Activated CD8-positive, alpha-beta T cell treated with anti-CD3 and anti-CD28 coated beads for 36 hours (primary cell): Measurements from ENCODE around the gene DAAM1. TPM values are rescaled to one million over a fixed set of nuclear protein-coding genes. Genes with fewer than 3 reads are reported as not detected.
A peak's percentile ranks its signal among the peaks of the same experiment; 100 is the strongest.

Experiments used
- ATAC-seq: fragments of 200-7000 bp; cut with Tn5 transposase; one replicate; pipeline ENCODE4 v1.10.0; 2021; ENCODE audit warnings: mild to moderate bottlenecking, moderate library complexity
- CTCF ChIA-PET: fragments of 350-600 bp; sonication (Branson Sonifier 250); formaldehyde crosslinking; loops from one replicate; lab custom pipeline; 2021; ENCODE audit warnings: antibody characterized with exemption; lab: Charles Lee
- POLR2A ChIA-PET: fragments of 350-600 bp; sonication (Branson Sonifier 250); formaldehyde crosslinking; loops from one replicate; lab custom pipeline; 2021; ENCODE audit warnings: antibody characterized with exemption; lab: Charles Lee
- DNase-seq: peaks from one replicate; pipeline ENCODE4 v3.0.0-alpha.2; 2020
- H3K27ac Mint-ChIP-seq: one replicate; pipeline ENCODE4 v1.8.0; 2021; ENCODE audit warnings: mild to moderate bottlenecking, mixed read lengths
- H3K27me3 Mint-ChIP-seq: one replicate; pipeline ENCODE4 v1.8.0; 2021; ENCODE audit warnings: mixed read lengths
- H3K36me3 Mint-ChIP-seq: one replicate; pipeline ENCODE4 v1.8.0; 2021; ENCODE audit warnings: low read depth, mixed read lengths
- H3K4me1 Mint-ChIP-seq: one replicate; pipeline ENCODE4 v1.8.0; 2021; ENCODE audit warnings: low read depth, mixed read lengths
- H3K4me3 Mint-ChIP-seq: one replicate; pipeline ENCODE4 v1.8.0; 2021; ENCODE audit warnings: mild to moderate bottlenecking, moderate library complexity, mixed read lengths
- H3K9me3 Mint-ChIP-seq: one replicate; pipeline ENCODE4 v1.8.0; 2021; ENCODE audit warnings: mixed read lengths
- intact Hi-C: fragments of 100-400 bp; cut with micrococcal nuclease; formaldehyde crosslinking; loops from one replicate; pipeline ENCODE4 v1.10.0; 2022
- total RNA-seq, 2 experiments: library from RNA; stranded (reverse); gene quantifications; one replicate each; pipeline ENCODE4 v1.2.3, GENCODE V29; 2021
- TF ChIP-seq, protein P1 (sequence below): fragments of 200-600 bp; IDR thresholded peaks from one replicate; pipeline ENCODE4 v1.8.0; 2022; ENCODE audit warnings: antibody characterized with exemption, mild to moderate bottlenecking

DAAM1 gene
- total RNA-seq, 2 experiments from 2014 or later: 7.2 to 9.9 TPM

GRCh38 chr14:59256331-59256730 lies 67.9 kb downstream of the DAAM1 start:
- Mint-ChIP-seq H3K9me3 (no peaks in the 10 kb centered on the region), H3K4me3 (no peak overlapping the region), H3K4me1 (no peaks in the 10 kb centered on the region), H3K36me3 (no peaks in the 10 kb centered on the region), H3K27me3 (no peaks in the 10 kb centered on the region), H3K27ac (no peak overlapping the region)
- DNase-seq (no peak), ATAC-seq (no peak)
- intact Hi-C loops: no loop called here
- CTCF ChIA-PET: interaction anchor here (1.1 kb wide), 1 partner anchor 10 kb away, joined by 3 read pairs; no protein-coding TSS in a partner anchor
- TF ChIP-seq, protein P1, sequence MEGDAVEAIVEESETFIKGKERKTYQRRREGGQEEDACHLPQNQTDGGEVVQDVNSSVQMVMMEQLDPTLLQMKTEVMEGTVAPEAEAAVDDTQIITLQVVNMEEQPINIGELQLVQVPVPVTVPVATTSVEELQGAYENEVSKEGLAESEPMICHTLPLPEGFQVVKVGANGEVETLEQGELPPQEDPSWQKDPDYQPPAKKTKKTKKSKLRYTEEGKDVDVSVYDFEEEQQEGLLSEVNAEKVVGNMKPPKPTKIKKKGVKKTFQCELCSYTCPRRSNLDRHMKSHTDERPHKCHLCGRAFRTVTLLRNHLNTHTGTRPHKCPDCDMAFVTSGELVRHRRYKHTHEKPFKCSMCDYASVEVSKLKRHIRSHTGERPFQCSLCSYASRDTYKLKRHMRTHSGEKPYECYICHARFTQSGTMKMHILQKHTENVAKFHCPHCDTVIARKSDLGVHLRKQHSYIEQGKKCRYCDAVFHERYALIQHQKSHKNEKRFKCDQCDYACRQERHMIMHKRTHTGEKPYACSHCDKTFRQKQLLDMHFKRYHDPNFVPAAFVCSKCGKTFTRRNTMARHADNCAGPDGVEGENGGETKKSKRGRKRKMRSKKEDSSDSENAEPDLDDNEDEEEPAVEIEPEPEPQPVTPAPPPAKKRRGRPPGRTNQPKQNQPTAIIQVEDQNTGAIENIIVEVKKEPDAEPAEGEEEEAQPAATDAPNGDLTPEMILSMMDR: no peak
- POLR2A ChIA-PET: interaction anchor here (1.3 kb wide), 1 partner anchor 13 kb away, joined by 3 read pairs; no protein-coding TSS in a partner anchor

DNA sequence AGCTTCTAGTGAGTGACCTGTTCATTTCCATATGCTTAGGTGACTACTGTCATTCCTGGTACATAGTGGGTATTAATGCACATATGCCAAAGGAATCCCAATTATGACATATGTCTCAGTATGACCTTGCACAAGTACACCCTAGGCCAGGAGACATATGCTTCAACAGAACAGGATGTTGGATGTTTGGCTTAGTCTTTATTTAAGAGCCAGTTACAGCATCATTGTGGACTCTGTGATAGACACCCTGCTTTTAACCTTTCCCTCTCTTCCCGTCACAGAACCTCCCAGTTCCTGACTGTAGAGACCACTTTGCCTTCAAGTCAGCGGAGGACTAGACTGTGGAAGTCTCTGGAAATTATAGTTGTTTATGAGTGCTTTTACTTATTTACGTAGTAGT lies 72.9 kb downstream of the DAAM1 start:
- no peaks in the 10 kb centered on the region for H3K27me3 Mint-ChIP-seq
- CTCF ChIA-PET: interaction anchor here (1.1 kb wide), 1 partner anchor 14 kb away, joined by 3 read pairs; no protein-coding TSS in a partner anchor

GRCh38 chr14:59262717-59263454 lies 74.4 kb downstream of the DAAM1 start:
- no peak overlapping the region for H3K27ac Mint-ChIP-seq
- TF ChIP-seq, protein P1: no peak
- ATAC-seq (no peak), DNase-seq (no peak)
- H3K36me3 Mint-ChIP-seq: peaks cover 16% of the 10 kb centered on the region
- H3K4me1 Mint-ChIP-seq: peaks cover 17% of the 10 kb centered on the region
- ChIA-PET CTCF (interaction anchor here (0.6 to 1.0 kb wide), 2 partner anchors 16 to 52 kb away, joined by 3 read pairs; no protein-coding TSS in a partner anchor), POLR2A (interaction anchor here (0.8 kb wide), 1 partner anchor 835 kb away, joined by 3 read pairs; the partner anchor contains the start of genes KIAA0586 and TIMM9)
- H3K27me3 Mint-ChIP-seq: no peaks in the 10 kb centered on the region
- intact Hi-C loops: no loop called here
- H3K9me3 Mint-ChIP-seq: no peaks in the 10 kb centered on the region
- H3K4me3 Mint-ChIP-seq: no peak overlapping the region

More for the DNA sequence above, 72.9 kb downstream of the DAAM1 start:
- H3K4me3 Mint-ChIP-seq: no peak overlapping the region
- ATAC-seq: no peak
- POLR2A ChIA-PET: no interaction called here
- DNase-seq: no peak
- intact Hi-C loops: no loop called here
- H3K4me1 Mint-ChIP-seq: peaks cover 9% of the 10 kb centered on the region
- peaks cover 15% of the 10 kb centered on the region for H3K36me3 Mint-ChIP-seq
- TF ChIP-seq, protein P1: no peak
- H3K9me3 Mint-ChIP-seq: no peaks in the 10 kb centered on the region
- no peak overlapping the region for H3K27ac Mint-ChIP-seq

- peak; percentile 90 for ATAC-seq
- POLR2A ChIA-PET: interaction anchor here (0.6 kb wide), 1 partner anchor 474 kb away, joined by 3 read pairs; no protein-coding TSS in a partner anchor
- DNase-seq: peak; percentile 75
- CTCF ChIA-PET: no interaction called here
- H3K36me3 Mint-ChIP-seq: peaks cover 24% of the 10 kb centered on the region
- H3K27me3 Mint-ChIP-seq: no peaks in the 10 kb centered on the region
- peaks cover 19% of the 10 kb centered on the region for H3K4me1 Mint-ChIP-seq
- H3K4me3 Mint-ChIP-seq: no peak overlapping the region
- intact Hi-C loops: no loop called here
- no peaks in the 10 kb centered on the region for H3K9me3 Mint-ChIP-seq
- TF ChIP-seq, protein P1: no peak
- peak overlapping the region; percentile 50 for H3K27ac Mint-ChIP-seq
Measured at GRCh38 chr14:59265808-59266207, 77.3 kb downstream of the DAAM1 start.

GRCh38 chr14:59267046-59267445 lies 78.6 kb downstream of the DAAM1 start:
- intact Hi-C loops: no loop called here

More at GRCh38 chr14:59267046-59267445, 78.6 kb downstream of the DAAM1 start:
- no peak overlapping the region for H3K4me3 Mint-ChIP-seq
- ChIA-PET POLR2A (interaction anchor here (1.0 kb wide), 1 partner anchor 9 kb away, joined by 3 read pairs; no protein-coding TSS in a partner anchor), CTCF (interaction anchor here (0.7 to 1.0 kb wide), 2 partner anchors 8 to 10 kb away, joined by 3 read pairs; no protein-coding TSS in a partner anchor)
- DNase-seq (no peak), ATAC-seq (peak; percentile 63)
- peak overlapping the region; percentile 24 for H3K27ac Mint-ChIP-seq
- peaks cover 24% of the 10 kb centered on the region for H3K36me3 Mint-ChIP-seq
- H3K4me1 Mint-ChIP-seq: peaks cover 19% of the 10 kb centered on the region
- H3K27me3 Mint-ChIP-seq: no peaks in the 10 kb centered on the region
- TF ChIP-seq, protein P1: no peak
- H3K9me3 Mint-ChIP-seq: no peaks in the 10 kb centered on the region
